ENCODE data around the gene UNC93A.
"Not testable (repeated sequence)": the region's sequence is repeated elsewhere in the genome, so short reads cannot be mapped to it uniquely, and the experiment has no call there.

Gene UNC93A

GRCh38 chr6:167345960-167346359 lies 54.8 kb downstream of the UNC93A start:
- DNase-seq, result no peak

GRCh38 chr6:167347226-167347625 lies 56.1 kb downstream of the UNC93A start:
- no peak for DNase-seq

GRCh38 chr6:167349631-167350274 lies 58.6 kb downstream of the UNC93A start:
- DNase-seq, result no peak

DNA sequence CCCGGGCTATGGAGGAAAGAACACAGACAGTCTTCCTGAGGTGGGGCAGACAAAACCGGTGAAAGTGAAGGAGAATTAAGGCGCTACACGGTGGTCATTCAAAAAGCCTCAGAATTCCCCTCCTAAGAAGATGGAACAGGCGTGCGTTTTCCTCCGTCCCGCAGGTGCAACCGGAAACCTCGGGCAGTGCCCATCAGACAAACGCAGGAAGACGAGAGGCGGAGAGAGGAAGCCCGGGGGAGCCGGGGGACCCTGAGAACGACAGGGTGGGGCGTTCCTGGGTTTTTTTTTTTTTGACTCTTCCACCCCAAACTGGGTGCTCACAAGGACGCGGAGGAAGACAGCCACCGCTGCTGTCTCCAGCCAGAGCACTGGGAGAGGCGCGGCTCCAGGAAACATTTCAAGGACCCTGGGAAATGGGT lies 59.2 kb downstream of the UNC93A start:
- DNase-seq, result no peak

DNA sequence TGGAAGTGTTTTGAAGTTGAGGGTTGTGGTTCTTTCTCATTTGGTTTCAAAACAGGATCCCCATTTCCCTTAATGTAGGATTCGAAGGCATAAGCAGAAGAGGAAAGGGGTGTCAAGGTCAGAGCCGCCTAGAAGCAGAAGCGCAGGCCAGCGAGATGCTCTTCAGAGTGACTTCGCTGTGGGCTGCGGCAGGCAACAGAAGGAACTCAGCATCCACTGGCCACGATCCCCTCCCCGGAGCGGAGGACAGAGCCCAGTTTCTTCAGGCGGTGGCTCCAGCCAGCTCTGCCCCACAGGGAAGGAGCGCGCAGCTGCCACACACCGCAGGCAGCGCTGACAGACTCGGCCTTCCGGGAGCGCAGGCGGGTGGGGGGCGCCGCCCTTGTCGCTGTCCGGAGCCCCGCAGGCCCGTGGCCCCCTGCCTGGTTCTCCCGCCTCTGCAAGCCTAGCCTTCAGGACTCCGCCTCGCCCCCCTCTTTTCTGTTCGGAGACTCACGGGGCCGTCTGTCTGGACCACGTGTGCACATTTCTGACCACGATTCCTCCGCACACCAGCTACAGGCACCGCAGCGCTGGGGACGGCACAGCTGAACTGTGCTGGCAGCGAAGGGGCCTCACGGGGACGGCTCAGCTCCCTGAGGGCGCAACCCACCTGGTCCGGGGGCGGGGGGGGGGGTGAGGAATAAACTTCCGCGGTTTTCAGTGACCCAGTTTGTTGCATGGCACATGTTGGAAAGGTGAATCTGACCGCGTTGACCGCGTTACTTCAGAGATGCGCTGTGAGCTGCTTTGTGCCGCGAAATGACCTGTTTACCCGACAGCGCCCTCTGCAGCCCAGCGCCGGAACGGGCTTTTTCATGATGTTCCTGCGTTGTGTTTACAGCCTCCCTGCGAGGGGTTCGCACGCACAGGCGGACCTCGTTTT lies 59.9 kb downstream of the UNC93A start:
- no peak for DNase-seq

- no peak for DNase-seq
Measured at GRCh38 chr6:167351656-167352345, 60.7 kb downstream of the UNC93A start.

DNA sequence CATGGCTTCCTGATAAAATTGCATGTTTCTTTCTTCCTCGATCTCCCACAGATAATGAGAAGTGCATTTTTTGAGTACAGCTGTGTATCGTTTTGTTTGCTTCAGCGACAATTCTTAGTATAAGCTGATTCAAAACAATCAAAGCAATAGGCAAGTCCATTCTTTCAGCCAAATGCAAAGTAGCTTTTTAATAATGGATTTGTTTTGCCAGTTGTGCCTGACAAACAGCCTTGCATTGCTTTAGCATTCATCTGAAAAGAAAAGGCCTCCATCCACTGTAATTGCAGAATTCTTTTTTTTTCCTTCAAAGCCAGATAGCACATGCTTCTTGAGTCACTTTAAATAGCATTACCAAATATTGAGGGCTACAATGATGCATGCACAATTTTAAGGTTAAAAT lies 65.8 kb downstream of the UNC93A start:
- DNase-seq, result no peak

GRCh38 chr6:167358394-167358793 lies 67.3 kb downstream of the UNC93A start:
- DNase-seq, result not testable (repeated sequence)

- DNase-seq, result not testable (repeated sequence)
Measured at GRCh38 chr6:167361170-167361569, 70.1 kb downstream of the UNC93A start.

All from OCI-M1 (cell line).